Stimulated activated CD8-positive, alpha-beta memory T cell treated with anti-CD3 and anti-CD28 coated beads, Interleukin-7, amount 100 ng/mL, for 1 hour (primary cell): ENCODE measurements around the gene EGLN2.
"Not testable (repeated sequence)": the region's sequence is repeated elsewhere in the genome, so short reads cannot be mapped to it uniquely, and the experiment has no call there.

ENCODE experiments used
- DNase-seq, 2 donors: peaks; one replicate each; pipeline ENCODE4 v3.0.0-alpha.2; 2020; ENCODE audit warnings: low read depth in 2 of 2

The EGLN2 gene

DNA sequence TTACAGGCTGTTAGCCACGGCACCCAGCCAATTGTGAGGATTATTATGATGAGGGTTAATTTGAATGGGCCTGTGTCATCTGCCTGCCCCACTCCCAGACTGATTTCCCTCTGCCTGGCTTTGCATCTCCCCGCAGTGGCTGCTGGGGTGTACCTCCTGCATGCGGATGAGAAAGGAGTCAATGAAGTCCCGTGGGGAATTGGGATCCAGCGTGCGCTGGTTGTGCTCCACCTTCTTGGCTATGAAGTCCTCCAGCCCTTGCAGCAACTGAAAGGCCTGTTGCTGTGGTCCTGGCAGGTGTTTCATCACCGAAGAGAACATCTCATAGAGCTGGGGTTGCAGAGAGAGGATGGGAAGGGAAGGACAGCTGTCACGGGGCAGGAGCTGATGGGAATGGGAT, 47.7 kb downstream of the EGLN2 start:
- DNase-seq = not testable (repeated sequence)

DNA sequence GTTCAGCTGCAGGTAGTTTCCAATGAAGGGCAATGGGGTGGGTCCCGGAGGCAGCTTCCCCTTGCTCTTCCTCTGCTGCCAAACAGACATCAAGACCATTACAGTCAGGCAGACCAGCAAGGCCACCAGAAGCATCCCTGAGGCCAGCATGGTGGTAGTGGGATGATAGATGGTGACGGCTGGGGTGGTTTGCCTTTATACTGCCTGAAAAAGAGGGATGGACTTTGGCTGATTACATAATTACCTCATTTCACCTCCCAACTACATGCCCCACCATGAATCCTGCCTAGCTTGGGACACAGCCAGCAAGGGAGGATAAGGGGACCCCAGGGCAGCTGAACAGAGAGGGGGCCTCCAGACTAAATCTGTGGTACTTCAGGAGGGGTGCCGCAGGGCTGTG, 51.3 kb downstream of the EGLN2 start, which contains the start of gene CYP2A6:
Gene CYP2A6, minus strand, starts transcription at position 171 of the 400 bp plus-strand sequence. Its CDS starts 21 bp downstream, at position 150.
- DNase-seq = not testable (repeated sequence)

DNA sequence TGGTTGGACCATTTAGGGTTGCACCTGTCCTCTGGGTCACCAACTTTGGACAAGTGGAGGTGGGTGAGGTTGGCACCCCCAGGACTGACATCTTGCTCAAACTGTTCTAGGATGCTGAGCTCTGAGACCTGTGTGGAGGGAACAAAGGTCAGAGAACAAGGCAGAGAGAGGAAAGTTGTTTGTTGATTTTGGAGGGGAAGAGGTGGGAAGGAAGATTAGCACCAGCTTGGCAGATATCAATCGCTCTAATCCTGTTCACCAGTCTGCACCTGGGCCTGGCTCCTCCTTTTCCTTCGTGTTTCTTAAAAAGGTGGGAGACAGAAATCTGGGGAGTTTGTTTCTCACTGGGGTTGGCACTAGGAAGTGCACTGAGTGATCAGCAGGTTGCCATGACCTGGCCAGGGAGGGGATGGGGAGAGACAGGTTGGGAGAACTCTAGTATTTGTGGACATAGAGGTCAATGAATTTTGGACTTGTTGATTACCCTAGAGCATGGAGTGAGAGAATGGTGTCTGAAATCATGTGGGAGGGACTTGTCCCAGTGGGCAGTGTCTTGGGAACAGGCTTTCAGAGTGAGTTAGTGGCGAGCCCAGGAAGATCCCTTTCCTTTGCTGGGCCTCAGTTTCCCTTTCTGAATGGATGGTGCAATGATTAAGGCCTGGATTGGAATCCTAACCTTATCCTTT, 53.6 kb downstream of the EGLN2 start:
- not testable (repeated sequence) for DNase-seq
